A549 (cell line): Measurements from ENCODE around the gene TMEM185B. TPM values are rescaled to one million over a fixed set of nuclear protein-coding genes. Genes with fewer than 3 reads are reported as not detected.

Experiments used
- ATAC-seq, 2 experiments: fragments of 200-7000 bp in 1 of 2; fragments of >200 bp in 1 of 2; cut with Nextera tagmentation in 1 of 2; cut with Tn5 transposase in 1 of 2; 3 replicates each; pipeline versions ENCODE4 v1.8.0 to v1.9.1; 2018 to 2020; ENCODE audit warnings: mild to moderate bottlenecking in 1 of 2, moderate library complexity in 1 of 2
- CTCF ChIA-PET: fragments of 300-600 bp; sonication (Branson Sonifier 250); formaldehyde crosslinking; extraction: SDS; loops from one replicate; lab custom pipeline; 2021; ENCODE audit warnings: antibody characterized with exemption, inconsistent platforms; lab: Yijun Ruan, JAX
- POLR2A ChIA-PET: fragments of 350-600 bp; formaldehyde crosslinking; extraction: SDS; loops from one replicate; lab custom pipeline; 2021; ENCODE audit warnings: antibody characterized with exemption, inconsistent platforms; lab: Yijun Ruan, JAX
- DNase-seq, 2 experiments: peaks; one replicate each; pipeline versions ENCODE4 v3.0.0 to v3.0.0-alpha.2; 2011 to 2016; ENCODE audit warnings: low read depth in 1 of 2, low spot score in 1 of 2
- FAIRE-seq: peaks from 2 replicates; lab custom pipeline; 2011; peaks lifted over from hg19 to GRCh38; lab: Jason Lieb, UNC
- H3K27ac ChIP-seq, 2 experiments: fragments of >200 bp; sonication (Bioruptor Twin); formaldehyde crosslinking; 3 replicates each; pipeline ENCODE4 v1.5.1; 2016 to 2017
- H3K4me1 ChIP-seq: fragments of >200 bp; sonication (Bioruptor Twin); formaldehyde crosslinking; 3 replicates; pipeline ENCODE4 v1.6.1; 2016
- H3K4me2 ChIP-seq: fragments of >200 bp; sonication (Bioruptor Twin); formaldehyde crosslinking; 3 replicates; pipeline ENCODE4 v1.6.1; 2016
- H3K4me3 ChIP-seq: fragments of >200 bp; sonication (Bioruptor Twin); formaldehyde crosslinking; 3 replicates; pipeline ENCODE4 v1.5.1; 2016
- H3K9me3 ChIP-seq: fragments of >200 bp; sonication (Bioruptor Twin); formaldehyde crosslinking; 3 replicates; pipeline ENCODE4 v1.6.1; 2016
- BHLHE40 ChIP-seq: IDR thresholded peaks from 2 replicates; pipeline ENCODE4 v1.6.1; 2012; ENCODE audit warnings: low read depth, low read length, inconsistent platforms
- CBX8 ChIP-seq: fragments of 200-600 bp; sonication (generic); IDR thresholded peaks from 2 replicates; pipeline ENCODE4 v1.6.1; 2016
- CHD4 ChIP-seq: fragments of 200-600 bp; sonication (generic); IDR thresholded peaks from 2 replicates; pipeline ENCODE4 v1.6.1; 2016; ENCODE audit warnings: antibody characterized with exemption, mild to moderate bottlenecking, borderline replicate concordance
- EHF ChIP-seq: fragments of 250-450 bp; sonication (Bioruptor Pico); IDR thresholded peaks from 2 replicates; pipeline ENCODE4 v1.5.0; 2020; ENCODE audit warnings: mild to moderate bottlenecking
- EP300 ChIP-seq, 2 experiments: fragments of >200 bp; sonication (Bioruptor Twin); formaldehyde crosslinking; IDR thresholded peaks; 2 replicates in 1 of 2; 3 replicates in 1 of 2; pipeline ENCODE4 v1.6.1; 2016 to 2017
- ESRRA ChIP-seq: fragments of 150-350 bp; IDR thresholded peaks from 2 replicates; pipeline ENCODE4 v1.6.1; 2014; ENCODE audit warnings: mild to moderate bottlenecking, low read length, borderline replicate concordance
- FOXS1 ChIP-seq: fragments of 250-450 bp; sonication (Bioruptor Pico); IDR thresholded peaks from 2 replicates; pipeline ENCODE4 v1.5.0; 2020; ENCODE audit warnings: mild to moderate bottlenecking, moderate library complexity
- GATA3 ChIP-seq: IDR thresholded peaks from 2 replicates; pipeline ENCODE4 v1.6.1; 2012; ENCODE audit warnings: borderline replicate concordance
- JUN ChIP-seq, 2 experiments: fragments of >200 bp; sonication (Bioruptor Twin); formaldehyde crosslinking; IDR thresholded peaks; 2 replicates in 1 of 2; 3 replicates in 1 of 2; pipeline ENCODE4 v1.6.1; 2016 to 2017
- JUNB ChIP-seq: fragments of >200 bp; sonication (Bioruptor Twin); formaldehyde crosslinking; IDR thresholded peaks from 2 replicates; pipeline ENCODE4 v1.6.1; 2016
- KDM1A ChIP-seq: fragments of 200-600 bp; sonication (generic); IDR thresholded peaks from 2 replicates; pipeline ENCODE4 v1.6.1; 2016; ENCODE audit warnings: low read depth, mild to moderate bottlenecking
- KDM5A ChIP-seq: fragments of 200-600 bp; sonication (generic); IDR thresholded peaks from 2 replicates; pipeline ENCODE4 v1.6.1; 2016; ENCODE audit warnings: antibody characterized with exemption, mild to moderate bottlenecking
- MAFK ChIP-seq: fragments of 450-650 bp; IDR thresholded peaks from 2 replicates; pipeline ENCODE4 v1.6.1; 2014; ENCODE audit not compliant: partially characterized antibody
- MAZ ChIP-seq: fragments of 150-350 bp; IDR thresholded peaks from 2 replicates; pipeline ENCODE4 v1.6.1; 2014; ENCODE audit warnings: antibody characterized with exemption, low read depth, low read length, borderline replicate concordance
- NPAS2 ChIP-seq: fragments of 250-450 bp; sonication (Bioruptor Pico); IDR thresholded peaks from 2 replicates; pipeline ENCODE4 v1.8.0; 2022; ENCODE audit warnings: mild to moderate bottlenecking, moderate library complexity, borderline replicate concordance
- PHF8 ChIP-seq: fragments of 200-600 bp; sonication (generic); IDR thresholded peaks from 2 replicates; pipeline ENCODE4 v1.6.1; 2016; ENCODE audit warnings: low read depth, mild to moderate bottlenecking, antibody characterized with exemption, moderate library complexity, borderline replicate concordance
- POLR2AphosphoS2 ChIP-seq: conservative IDR thresholded peaks from 2 replicates; pipeline ENCODE4 v1.6.1; 2012; ENCODE audit warnings: low read length, improper control_type of control experiment, inconsistent platforms
- RARB ChIP-seq: fragments of 250-450 bp; sonication (Bioruptor Pico); IDR thresholded peaks from 2 replicates; pipeline ENCODE4 v1.8.0; 2021; ENCODE audit warnings: mild to moderate bottlenecking, moderate library complexity
- RCOR1 ChIP-seq: fragments of 150-350 bp; IDR thresholded peaks from 2 replicates; pipeline ENCODE4 v1.6.1; 2014; ENCODE audit warnings: antibody characterized with exemption, low read length, low read depth
- RFX5 ChIP-seq: fragments of 450-650 bp; IDR thresholded peaks from 2 replicates; pipeline ENCODE4 v1.7.1; 2014; ENCODE audit warnings: antibody characterized with exemption, mild to moderate bottlenecking, moderate library complexity
- RNF2 ChIP-seq: fragments of 200-600 bp; sonication (generic); IDR thresholded peaks from 2 replicates; pipeline ENCODE4 v1.6.1; 2016; ENCODE audit warnings: low read depth, mild to moderate bottlenecking, antibody characterized with exemption, moderate library complexity, borderline replicate concordance
- SMC3 ChIP-seq: fragments of >200 bp; sonication (Bioruptor Twin); formaldehyde crosslinking; IDR thresholded peaks from 3 replicates; pipeline ENCODE4 v1.6.1; 2018; ENCODE audit warnings: inconsistent platforms
- TFCP2L1 ChIP-seq: fragments of 250-450 bp; sonication (Bioruptor Pico); IDR thresholded peaks from 2 replicates; pipeline ENCODE4 v1.5.0; 2021; ENCODE audit warnings: mild to moderate bottlenecking
- ZC3H11A ChIP-seq: fragments of 450-650 bp; IDR thresholded peaks from 2 replicates; pipeline ENCODE4 v1.6.1; 2014; ENCODE audit warnings: antibody characterized with exemption, mild to moderate bottlenecking
- ZFP36 ChIP-seq: fragments of 450-650 bp; IDR thresholded peaks from 2 replicates; pipeline ENCODE4 v1.6.1; 2014; ENCODE audit warnings: borderline replicate concordance; ENCODE audit not compliant: partially characterized antibody
- WGBS: methylation state at CpG from one replicate; pipeline ENCODE4 v1.1.6; 2017; ENCODE audit errors: missing lambda C conversion rate; 5-methylcytosine and 5-hydroxymethylcytosine counted together
- polyA plus RNA-seq, 4 experiments: library from polyadenylated mRNA; depleted of rRNA in 3 of 4; stranded (reverse); fragments of >200 nt; fragmentation: RNase III in 1 of 4; extraction: RNeasy Plus Mini Kit Qiagen cat#74134 plus additional on column Dnase treatment in 1 of 4; gene quantifications; 2 replicates in 3 of 4; 3 replicates in 1 of 4; pipeline ENCODE4 v1.2.3, GENCODE V29; 2011 to 2017
- TF ChIP-seq, protein P1 (sequence below): fragments of 450-650 bp; IDR thresholded peaks from 2 replicates; pipeline ENCODE4 v1.6.1; 2014; ENCODE audit warnings: antibody characterized with exemption
- TF ChIP-seq, protein P2 (sequence below): IDR thresholded peaks from 2 replicates; pipeline ENCODE4 v1.6.1; 2012

Gene TMEM185B
- polyA plus RNA-seq, 2 of the 4 experiments (the other 2 are of a cell fraction), result 30.3 to 41.8 TPM

DNA sequence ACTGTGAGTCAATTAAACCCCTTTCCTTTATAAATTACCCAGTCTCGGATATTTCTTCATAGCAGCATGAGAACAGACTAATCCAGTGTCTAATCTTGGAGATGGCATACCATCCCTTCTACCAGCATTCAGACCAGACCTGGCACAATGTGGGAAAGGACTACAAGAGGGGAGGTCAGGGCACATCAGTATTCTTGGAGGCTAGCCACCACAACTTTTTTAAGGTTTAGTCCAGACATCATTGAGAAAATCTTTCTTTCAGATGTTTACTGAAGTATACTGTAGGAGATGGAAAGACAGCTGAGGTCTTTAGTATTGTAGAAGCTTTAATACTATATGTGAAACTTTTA is 33.4 kb upstream of the TMEM185B start:
- 81% methylated on average over 1 of the region's 1 CpG for WGBS
- no peak overlapping the region for H3K4me2 ChIP-seq
- ATAC-seq (no peak), DNase-seq (no peak), FAIRE-seq (no peak)
- CTCF ChIA-PET, result interaction anchor here (2.7 kb wide), 1 partner anchor 56 kb away, joined by 9 read pairs; no protein-coding TSS in a partner anchor
- no peak for TF ChIP-seq BHLHE40
- no peak for TF ChIP-seq RARB (CRISPR knock-in tag)
- no peak for TF ChIP-seq RNF2
- TF ChIP-seq ZFP36, result no peak
- no peak for TF ChIP-seq JUN (IDR thresholded peaks at IDR 0.05)
- TF ChIP-seq CBX8, result no peak
- TF ChIP-seq KDM1A, result no peak
- TF ChIP-seq EP300 (IDR thresholded peaks at IDR 0.05), result no peak
- no peak for TF ChIP-seq KDM5A
- TF ChIP-seq SMC3, result no peak
- no peak for TF ChIP-seq NPAS2
- no peak for TF ChIP-seq ESRRA
- no peak for TF ChIP-seq JUNB
- H3K4me1 ChIP-seq, result peaks cover 11% of the 10 kb centered on the region
- POLR2A ChIA-PET, result no interaction called here
- H3K9me3 ChIP-seq, result peaks cover 6% of the 10 kb centered on the region; the same call in 1 of the 3 replicates
- H3K27ac ChIP-seq, result no peak overlapping the region
- H3K4me3 ChIP-seq, result no peak overlapping the region

DNA sequence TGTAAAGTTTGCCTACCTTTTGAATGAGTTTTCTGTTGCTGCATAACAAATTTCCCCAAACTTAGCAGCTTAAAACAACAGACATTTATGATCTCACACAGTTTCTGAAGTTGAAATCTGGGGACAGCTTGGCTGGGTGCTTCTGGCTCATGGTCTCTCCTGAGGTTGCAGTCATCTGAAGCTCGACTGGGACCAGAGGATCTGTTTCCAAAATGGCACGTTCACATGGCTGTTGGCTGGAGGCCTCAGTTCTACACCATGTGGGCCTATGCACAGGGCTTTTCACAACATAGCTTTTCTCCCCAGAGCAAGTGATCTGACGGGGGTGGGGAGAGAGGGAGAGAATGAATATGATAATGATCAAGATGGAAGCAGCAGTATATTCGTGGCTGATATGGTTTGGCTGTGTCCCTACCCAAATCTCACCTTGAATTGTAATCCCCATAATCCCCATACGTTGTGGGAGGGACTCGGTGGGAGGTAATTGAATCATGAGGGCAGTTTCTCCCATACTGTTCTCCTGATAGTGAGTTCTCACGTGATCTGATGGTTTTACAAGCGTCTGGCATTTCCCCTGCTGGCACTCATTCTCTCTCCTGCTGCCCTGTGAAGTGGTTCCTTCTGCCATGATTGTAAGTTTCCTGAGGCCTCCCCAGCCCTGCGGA is 32.9 kb upstream of the TMEM185B start:
- ATAC-seq, result no peak
- FAIRE-seq, result no peak
- Histone ChIP-seq H3K4me3 (no peak overlapping the region), H3K4me1 (peaks cover 11% of the 10 kb centered on the region), H3K4me2 (no peak overlapping the region), H3K9me3 (peaks cover 6% of the 10 kb centered on the region; the same call in 1 of the 3 replicates), H3K27ac (no peak overlapping the region)
- TF ChIP-seq KDM5A, result no peak
- TF ChIP-seq TFCP2L1 (CRISPR knock-in tag), result no peak
- TF ChIP-seq, protein P1, sequence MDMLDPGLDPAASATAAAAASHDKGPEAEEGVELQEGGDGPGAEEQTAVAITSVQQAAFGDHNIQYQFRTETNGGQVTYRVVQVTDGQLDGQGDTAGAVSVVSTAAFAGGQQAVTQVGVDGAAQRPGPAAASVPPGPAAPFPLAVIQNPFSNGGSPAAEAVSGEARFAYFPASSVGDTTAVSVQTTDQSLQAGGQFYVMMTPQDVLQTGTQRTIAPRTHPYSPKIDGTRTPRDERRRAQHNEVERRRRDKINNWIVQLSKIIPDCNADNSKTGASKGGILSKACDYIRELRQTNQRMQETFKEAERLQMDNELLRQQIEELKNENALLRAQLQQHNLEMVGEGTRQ, result no peak
- TF ChIP-seq JUN (IDR thresholded peaks at IDR 0.05), result no peak
- no peak for TF ChIP-seq MAFK
- no peak for TF ChIP-seq MAZ
- no peak for TF ChIP-seq RNF2
- no peak for TF ChIP-seq FOXS1 (CRISPR knock-in tag)
- TF ChIP-seq EHF (CRISPR knock-in tag), result no peak
- TF ChIP-seq RFX5, result no peak
- no peak for TF ChIP-seq POLR2AphosphoS2
- ChIA-PET POLR2A (no interaction called here), CTCF (interaction anchor here (1.5 to 2.7 kb wide), 2 partner anchors 57 kb away, joined by 7 to 9 read pairs; no protein-coding TSS in a partner anchor)
- 76% methylated on average over 9 of the region's 9 CpGs for WGBS
- no peak for DNase-seq

DNA sequence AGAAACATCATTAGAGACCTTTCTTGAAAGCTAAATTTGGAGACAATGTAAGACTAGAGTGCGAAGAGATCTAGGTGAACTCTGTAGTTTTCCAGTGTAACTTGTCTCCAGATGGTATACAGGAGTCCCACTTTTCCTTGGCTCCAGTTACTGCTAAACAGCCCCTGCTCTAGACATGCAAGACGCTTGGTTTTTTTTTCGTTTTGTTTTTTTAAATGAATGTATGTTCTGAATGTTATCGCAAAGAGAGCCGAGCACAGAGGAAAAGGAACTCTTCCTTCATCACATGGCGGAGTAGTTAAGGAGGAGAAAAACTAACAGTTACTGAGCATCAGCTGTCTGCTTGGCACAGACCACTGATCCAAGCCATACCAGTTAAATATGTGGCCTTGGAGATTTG is 31.9 kb upstream of the TMEM185B start:
- CTCF ChIA-PET, result interaction anchor here (0.7 to 1.9 kb wide), 5 partner anchors 10 to 660 kb away, joined by 3 to 7 read pairs (median 4); no protein-coding TSS in a partner anchor

More for the DNA sequence above, 31.9 kb upstream of the TMEM185B start:
- POLR2A ChIA-PET, result no interaction called here
- DNase-seq, result no peak
- WGBS, result 92% methylated on average over 6 of the region's 6 CpGs
- peaks cover 11% of the 10 kb centered on the region for H3K4me1 ChIP-seq
- H3K27ac ChIP-seq, result no peak overlapping the region
- ATAC-seq, result no peak
- H3K4me3 ChIP-seq, result no peak overlapping the region
- TF ChIP-seq CHD4 (no peak), ZC3H11A (no peak), NPAS2 (no peak), GATA3 (no peak), PHF8 (no peak), SMC3 (no peak), RCOR1 (no peak), POLR2AphosphoS2 (no peak)
- TF ChIP-seq, protein P2, sequence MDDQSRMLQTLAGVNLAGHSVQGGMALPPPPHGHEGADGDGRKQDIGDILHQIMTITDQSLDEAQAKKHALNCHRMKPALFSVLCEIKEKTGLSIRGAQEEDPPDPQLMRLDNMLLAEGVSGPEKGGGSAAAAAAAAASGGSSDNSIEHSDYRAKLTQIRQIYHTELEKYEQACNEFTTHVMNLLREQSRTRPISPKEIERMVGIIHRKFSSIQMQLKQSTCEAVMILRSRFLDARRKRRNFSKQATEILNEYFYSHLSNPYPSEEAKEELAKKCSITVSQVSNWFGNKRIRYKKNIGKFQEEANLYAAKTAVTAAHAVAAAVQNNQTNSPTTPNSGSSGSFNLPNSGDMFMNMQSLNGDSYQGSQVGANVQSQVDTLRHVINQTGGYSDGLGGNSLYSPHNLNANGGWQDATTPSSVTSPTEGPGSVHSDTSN, result no peak
- no peak for FAIRE-seq
- H3K4me2 ChIP-seq, result no peak overlapping the region
- H3K9me3 ChIP-seq, result peaks cover 1% of the 10 kb centered on the region; the same call in 1 of the 3 replicates
